GM18861 (cell line): ENCODE measurements around the gene RASGEF1C.
"Not testable (repeated sequence)": the region's sequence is repeated elsewhere in the genome, so short reads cannot be mapped to it uniquely, and the experiment has no call there.

Experiments
- ATAC-seq: cut with Tn5 transposase; IDR thresholded peaks from one replicate; pipeline ENCODE4 v1.9.1; 2021; ENCODE audit not compliant: unreplicated experiment

Gene RASGEF1C

DNA sequence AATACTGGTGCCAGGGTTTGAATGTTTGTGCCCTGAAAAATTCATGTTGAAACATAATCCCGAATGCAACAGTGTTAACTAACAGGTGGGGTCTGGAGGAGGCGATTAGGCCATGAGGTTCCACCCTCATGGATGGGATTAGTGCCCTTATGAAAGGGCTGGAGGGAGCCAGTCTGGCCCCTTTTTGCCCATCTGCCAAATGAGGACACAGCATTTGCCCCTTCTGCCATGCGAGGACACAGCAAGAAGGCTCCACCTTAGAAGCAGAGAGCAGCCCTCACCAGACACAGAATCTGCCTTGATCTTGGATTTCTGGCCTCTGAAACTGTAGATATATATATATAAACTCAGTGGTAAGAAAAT, 104.9 kb downstream of the RASGEF1C start:
- ATAC-seq: no peak

GRCh38 chr5:180103487-180104167, 105.4 kb downstream of the RASGEF1C start:
- ATAC-seq: no peak

DNA sequence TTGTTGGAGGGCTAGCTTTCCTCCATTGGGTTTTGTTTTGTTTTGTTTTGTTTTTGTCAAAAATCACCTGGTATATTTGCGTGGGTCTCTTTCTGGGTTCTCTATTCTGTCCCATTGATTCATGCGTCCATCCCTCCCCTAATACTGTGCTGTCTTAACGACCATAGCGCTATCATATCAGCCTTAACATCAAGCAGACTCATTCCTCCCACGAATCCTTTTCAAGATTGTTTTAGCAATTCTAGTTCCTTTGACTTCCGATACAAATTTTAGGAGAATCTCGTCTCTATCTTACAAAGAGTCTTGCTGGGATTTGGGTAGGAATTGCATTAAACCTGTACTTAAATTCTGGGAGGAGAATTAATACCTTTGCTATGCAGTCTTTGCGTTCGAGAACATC, 106.4 kb downstream of the RASGEF1C start:
- no peak for ATAC-seq

- no peak for ATAC-seq
These were observed 107.4 kb downstream of the RASGEF1C start for GRCh38 chr5:180101451-180102105.

- ATAC-seq: no peak
These were observed 108.2 kb downstream of the RASGEF1C start for GRCh38 chr5:180100621-180101450.

- ATAC-seq: no peak
These were observed 109.0 kb downstream of the RASGEF1C start for GRCh38 chr5:180099733-180100611.

GRCh38 chr5:180098991-180099732, 109.8 kb downstream of the RASGEF1C start:
- no peak for ATAC-seq

- ATAC-seq: no peak
These were observed 110.5 kb downstream of the RASGEF1C start for GRCh38 chr5:180098526-180098925.

GRCh38 chr5:180097926-180098325, 111.1 kb downstream of the RASGEF1C start:
- no peak for ATAC-seq

DNA sequence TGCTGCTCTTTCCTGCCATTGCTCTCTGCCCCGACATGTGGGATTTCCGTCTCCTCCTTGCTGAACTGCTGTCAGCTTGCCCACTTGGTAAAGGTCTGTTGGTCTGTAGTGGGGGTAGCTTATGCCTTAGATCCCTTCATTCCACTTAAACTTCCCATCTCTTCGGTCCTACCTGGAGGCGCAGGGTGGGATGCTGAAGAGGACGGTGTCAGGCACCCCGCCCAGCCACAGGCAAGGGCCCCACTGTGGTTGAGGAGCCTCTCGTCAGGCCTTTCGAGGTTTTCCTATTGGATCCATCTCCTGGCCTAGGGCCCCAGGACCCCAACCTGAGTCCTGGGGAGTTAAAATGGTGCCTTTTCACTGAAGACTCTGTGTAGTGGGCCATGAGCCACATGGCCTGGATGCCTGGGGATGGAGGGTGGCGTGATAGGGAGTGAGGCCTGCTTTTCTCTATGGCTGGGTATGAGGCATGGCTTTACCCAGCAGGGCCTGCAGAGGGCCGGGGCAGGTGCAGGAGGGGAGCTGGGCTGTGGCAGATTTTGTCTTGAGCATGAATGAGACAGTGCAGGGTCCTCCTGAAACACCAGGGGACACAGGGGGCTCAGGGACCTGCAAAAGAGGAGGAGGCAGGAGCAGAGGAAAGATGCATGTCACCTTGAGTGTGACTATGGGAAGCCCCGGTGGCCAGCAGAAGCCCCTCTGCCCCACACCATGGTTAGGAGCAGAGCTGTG, 111.7 kb downstream of the RASGEF1C start:
- ATAC-seq: no peak

DNA sequence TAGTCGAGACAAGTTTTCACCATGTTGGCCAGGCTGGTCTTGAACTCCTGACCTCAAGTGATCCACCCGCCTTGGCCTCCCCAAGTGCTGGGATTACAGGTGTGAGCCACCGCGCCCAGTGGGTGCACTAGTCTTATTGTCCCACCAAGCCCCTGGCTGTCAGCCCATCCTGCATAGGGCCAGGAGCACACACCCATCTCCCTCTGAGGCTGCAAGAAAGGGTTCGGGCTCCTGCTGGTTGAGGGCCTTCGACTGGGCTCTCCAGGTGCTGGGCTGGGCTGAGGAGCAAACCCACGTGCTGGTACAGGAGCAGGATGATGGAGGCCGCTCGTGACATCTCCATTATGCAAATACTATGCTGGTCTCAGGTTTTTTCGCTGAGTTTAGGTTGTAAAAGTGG, 112.4 kb downstream of the RASGEF1C start:
- no peak for ATAC-seq

- ATAC-seq: no peak
These were observed 113.5 kb downstream of the RASGEF1C start for GRCh38 chr5:180095545-180095944.

GRCh38 chr5:180093651-180094382, 115.2 kb downstream of the RASGEF1C start:
- no peak for ATAC-seq

DNA sequence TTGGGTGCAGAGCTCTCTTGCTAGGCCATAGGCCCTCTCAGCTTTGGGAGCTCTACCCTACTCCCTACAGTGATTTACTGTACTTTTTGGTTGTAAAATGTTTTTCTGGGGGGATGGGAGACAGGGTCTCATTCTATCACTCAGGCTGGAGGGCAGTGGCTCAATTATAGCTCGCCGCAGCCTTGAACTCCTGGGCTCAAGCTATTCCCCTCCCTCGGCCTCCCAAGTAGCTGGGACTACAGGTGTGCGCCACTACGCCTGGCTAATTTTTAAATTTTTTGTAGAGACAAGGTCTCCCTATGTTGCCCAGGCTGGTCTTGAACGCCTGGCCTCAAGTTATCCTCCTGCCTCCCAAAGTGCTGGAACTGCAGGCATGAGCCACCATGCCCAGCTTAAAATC, 115.8 kb downstream of the RASGEF1C start:
- no peak for ATAC-seq

GRCh38 chr5:180090769-180091546, 118.1 kb downstream of the RASGEF1C start:
- ATAC-seq: no peak

DNA sequence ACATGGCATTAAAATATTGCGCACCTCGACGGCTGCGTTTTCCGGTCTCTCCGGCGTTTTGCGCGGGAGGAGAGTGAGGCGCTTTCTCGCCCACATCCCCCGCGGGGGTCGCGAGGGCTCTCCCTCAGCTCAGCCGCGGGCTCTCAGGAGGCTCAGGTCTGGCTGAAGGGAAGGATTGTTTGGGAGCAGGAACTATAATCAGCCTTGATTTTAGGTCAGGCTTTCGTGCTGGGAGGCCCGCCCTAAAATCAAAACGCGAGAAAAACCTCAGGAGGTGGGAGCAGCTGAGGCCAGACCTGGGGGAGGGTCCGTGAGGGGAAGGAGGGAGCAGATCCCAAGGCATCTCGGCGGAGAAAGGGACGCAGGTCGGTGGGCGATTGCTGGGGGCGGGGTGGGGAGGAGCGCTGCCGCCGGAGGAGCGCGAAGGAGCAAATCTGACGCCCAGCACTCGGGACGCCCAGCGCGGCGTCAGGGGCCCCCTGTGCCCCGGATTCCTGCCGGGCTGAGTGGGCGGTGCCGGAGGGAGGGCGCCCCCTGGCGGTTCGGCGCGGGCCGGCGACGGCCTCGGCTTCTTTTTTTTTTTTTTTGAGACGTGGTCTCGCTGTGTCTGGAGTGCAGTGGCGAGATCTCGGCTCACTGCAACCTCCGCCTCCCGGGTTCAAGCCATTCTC, 118.8 kb downstream of the RASGEF1C start:
- ATAC-seq: no peak

- not testable (repeated sequence) for ATAC-seq
These were observed 119.4 kb downstream of the RASGEF1C start for GRCh38 chr5:180089628-180090027.

GRCh38 chr5:180088561-180088960, 120.5 kb downstream of the RASGEF1C start:
- ATAC-seq: no peak
